ELF-1 (cell line): ENCODE measurements around the gene LINC00237.

Experiments
- DNase-seq: peaks from one replicate; pipeline ENCODE4 v3.0.0-alpha.2; 2016; ENCODE audit warnings: low read depth, low spot score

LINC00237 gene

GRCh38 chr20:21106171-21107017 lies at the start of gene LINC00237:
LINC00237 (minus strand) TSS chr20:21106358.
- no peak for DNase-seq

GRCh38 chr20:21155268-21155667 lies 49.1 kb upstream of the LINC00237 start:
- DNase-seq: no peak

- DNase-seq: no peak
Measured at GRCh38 chr20:21154692-21155091, 48.5 kb upstream of the LINC00237 start.

- DNase-seq: no peak
Measured at GRCh38 chr20:21151791-21152190, 45.6 kb upstream of the LINC00237 start.

GRCh38 chr20:21149344-21149743 lies 43.2 kb upstream of the LINC00237 start:
- no peak for DNase-seq

GRCh38 chr20:21147593-21147992 lies 41.4 kb upstream of the LINC00237 start:
- DNase-seq: no peak

GRCh38 chr20:21146215-21146614 lies 40.1 kb upstream of the LINC00237 start:
- DNase-seq: no peak

GRCh38 chr20:21145424-21145823 lies 39.3 kb upstream of the LINC00237 start:
- no peak for DNase-seq

- no peak for DNase-seq
Measured at GRCh38 chr20:21143194-21143890, 37.2 kb upstream of the LINC00237 start.

GRCh38 chr20:21141825-21142224 lies 35.7 kb upstream of the LINC00237 start:
- DNase-seq: no peak

- DNase-seq: no peak
Measured at GRCh38 chr20:21139881-21140566, 33.9 kb upstream of the LINC00237 start.

GRCh38 chr20:21137078-21137477 lies 30.9 kb upstream of the LINC00237 start:
- DNase-seq: no peak

GRCh38 chr20:21136015-21136732 lies 30.0 kb upstream of the LINC00237 start:
- no peak for DNase-seq

- DNase-seq: no peak
Measured at GRCh38 chr20:21134883-21135493, 28.8 kb upstream of the LINC00237 start.

GRCh38 chr20:21133917-21134622 lies 27.9 kb upstream of the LINC00237 start:
- DNase-seq: no peak

- no peak for DNase-seq
Measured at GRCh38 chr20:21133404-21133803, 27.2 kb upstream of the LINC00237 start.

- no peak for DNase-seq
Measured at GRCh38 chr20:21129861-21130260, 23.7 kb upstream of the LINC00237 start.

GRCh38 chr20:21127201-21127981 lies 21.2 kb upstream of the LINC00237 start:
- DNase-seq: no peak

- DNase-seq: no peak
Measured at GRCh38 chr20:21126581-21126870, 20.4 kb upstream of the LINC00237 start.
